NCI-H1048 (cell line): ENCODE results near the gene HNRNPUL2.
A peak's percentile ranks its signal among the peaks of the same experiment; 100 is the strongest.

Source experiments
- DNase-seq: peaks from one replicate; lab custom pipeline; 2025; lab: John Stamatoyannopoulos, UW

HNRNPUL2 gene

GRCh38 chr11:62726915-62727164 lies 417 bp downstream of the HNRNPUL2 start:
- DNase-seq, result no peak

DNA sequence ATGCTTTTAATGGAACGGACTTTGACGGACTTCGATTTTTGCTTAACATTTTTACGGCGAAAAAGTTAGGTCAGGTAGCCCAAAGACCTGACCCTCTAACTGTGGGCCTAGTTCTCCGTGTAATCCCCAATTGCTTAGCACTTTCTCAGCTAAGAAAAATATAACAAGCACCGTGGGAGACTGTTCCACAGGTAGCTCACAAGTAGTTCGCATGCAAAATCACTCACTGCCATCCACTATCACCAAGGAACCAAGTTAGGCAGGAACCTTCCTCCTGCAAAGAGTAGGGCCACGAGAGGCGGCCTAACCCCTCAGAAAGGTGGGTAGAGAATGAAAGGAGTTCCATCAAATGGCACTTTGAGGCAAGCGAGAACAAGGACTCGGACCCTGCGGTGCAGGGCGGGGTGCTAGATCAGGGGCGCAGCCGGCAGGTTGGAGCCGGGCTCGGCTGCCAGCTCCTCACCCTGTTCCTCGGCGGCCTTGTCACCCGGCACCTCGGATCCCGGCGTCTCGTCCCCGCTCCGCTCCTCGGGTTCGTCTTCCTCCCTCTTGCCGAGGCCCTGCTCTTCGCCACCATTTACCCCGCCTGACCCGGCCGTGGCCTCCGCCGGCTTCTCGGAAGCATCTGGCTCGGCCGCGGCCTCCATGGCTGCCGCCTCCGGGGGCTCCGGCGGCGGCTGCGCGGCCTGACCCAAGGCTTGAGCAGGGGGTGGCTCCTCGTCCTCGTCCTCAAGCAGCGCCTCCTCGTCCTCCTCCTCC lies 922 bp downstream of the HNRNPUL2 start:
- DNase-seq, result no peak

DNA sequence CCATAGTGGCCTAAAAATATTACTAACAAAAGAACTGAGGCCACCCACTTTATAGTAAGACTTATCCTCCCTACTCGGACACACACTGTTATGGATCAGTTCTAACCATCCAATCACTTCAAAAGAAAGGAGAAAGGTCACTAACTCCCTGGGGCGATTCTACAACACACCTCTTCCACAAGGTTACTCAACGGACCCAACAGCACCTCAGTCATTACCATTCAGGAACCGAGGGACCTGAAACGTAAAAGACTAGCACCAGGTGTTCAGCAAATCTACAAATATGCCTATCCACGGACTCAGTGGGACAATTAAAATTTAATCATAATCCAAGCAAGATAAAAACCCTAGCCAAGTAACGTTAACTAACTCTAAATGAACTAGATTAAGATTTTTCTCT lies 1.6 kb downstream of the HNRNPUL2 start:
- DNase-seq, result no peak

DNA sequence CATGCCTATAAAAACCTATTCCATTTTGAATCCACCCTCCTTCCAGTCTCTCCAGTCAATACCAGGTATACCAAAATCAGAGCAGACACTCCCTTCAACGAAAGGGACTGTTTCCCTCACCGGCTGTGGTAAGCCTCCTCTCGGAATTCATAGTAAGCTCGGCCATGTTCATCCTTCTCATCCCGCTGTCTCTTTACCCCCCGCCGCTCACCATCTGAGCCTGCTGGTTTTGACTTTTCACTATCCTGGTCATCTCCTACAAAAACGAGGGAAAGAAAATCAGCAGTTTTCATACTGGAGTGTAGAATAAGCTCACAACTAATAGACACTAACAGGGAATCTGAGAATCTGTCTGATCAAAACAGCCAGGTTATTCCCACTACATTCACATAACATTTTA lies 3.1 kb downstream of the HNRNPUL2 start:
- DNase-seq, result no peak

- DNase-seq, result no peak
These were observed 5.3 kb downstream of the HNRNPUL2 start for GRCh38 chr11:62721994-62722393.

DNA sequence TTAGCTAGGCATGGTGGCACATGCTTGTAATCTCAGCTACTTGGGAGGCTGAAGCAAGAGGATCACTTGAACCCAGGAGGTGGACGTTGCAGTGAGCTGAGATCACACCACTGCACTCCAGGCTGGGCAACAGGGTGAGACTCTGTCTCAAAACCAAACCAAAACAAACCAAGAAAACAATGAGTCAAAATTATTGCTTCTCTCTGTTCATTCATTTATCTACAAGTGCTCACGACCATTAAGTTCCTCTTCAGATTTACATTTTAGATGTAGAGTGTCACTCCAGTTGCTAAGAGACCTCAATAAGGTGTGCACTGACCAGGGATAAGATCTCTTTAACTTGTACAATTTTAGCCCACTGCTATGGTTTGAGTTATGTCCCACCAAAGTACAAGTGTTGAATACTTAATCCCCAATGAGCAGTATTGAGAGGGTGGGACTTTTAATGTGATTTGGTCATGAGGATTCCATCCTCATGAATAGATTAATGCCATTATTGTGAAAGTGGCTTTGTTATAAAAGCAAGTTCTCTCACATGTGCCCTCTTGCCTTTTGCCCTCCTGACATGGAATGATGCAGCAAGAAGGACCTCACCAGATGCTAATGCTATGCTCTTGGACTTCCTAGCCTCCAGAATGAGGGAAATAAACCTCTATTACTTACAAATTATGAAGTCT lies 7.8 kb downstream of the HNRNPUL2 start:
- DNase-seq, result no peak

- no peak for DNase-seq
These were observed 10.4 kb downstream of the HNRNPUL2 start for GRCh38 chr11:62716816-62717215.

DNA sequence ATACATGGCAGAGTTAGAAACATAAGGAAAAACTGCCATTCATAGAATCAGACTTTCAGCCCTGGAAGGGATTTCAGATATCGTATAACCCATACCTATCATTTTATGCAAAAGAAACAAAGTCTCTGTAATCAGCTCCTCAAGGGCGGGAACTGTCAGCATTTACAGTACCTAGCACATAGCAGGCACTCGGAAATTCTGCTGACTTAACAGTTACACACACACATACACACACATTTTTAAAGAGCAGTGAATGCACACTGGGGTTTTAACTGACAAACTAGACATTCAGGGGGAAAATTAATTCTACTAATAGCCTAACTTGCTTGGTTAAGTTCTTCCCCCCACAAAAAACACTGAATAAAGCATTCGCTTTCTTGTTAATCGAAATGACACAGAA lies 11.1 kb downstream of the HNRNPUL2 start:
- DNase-seq, result no peak

DNA sequence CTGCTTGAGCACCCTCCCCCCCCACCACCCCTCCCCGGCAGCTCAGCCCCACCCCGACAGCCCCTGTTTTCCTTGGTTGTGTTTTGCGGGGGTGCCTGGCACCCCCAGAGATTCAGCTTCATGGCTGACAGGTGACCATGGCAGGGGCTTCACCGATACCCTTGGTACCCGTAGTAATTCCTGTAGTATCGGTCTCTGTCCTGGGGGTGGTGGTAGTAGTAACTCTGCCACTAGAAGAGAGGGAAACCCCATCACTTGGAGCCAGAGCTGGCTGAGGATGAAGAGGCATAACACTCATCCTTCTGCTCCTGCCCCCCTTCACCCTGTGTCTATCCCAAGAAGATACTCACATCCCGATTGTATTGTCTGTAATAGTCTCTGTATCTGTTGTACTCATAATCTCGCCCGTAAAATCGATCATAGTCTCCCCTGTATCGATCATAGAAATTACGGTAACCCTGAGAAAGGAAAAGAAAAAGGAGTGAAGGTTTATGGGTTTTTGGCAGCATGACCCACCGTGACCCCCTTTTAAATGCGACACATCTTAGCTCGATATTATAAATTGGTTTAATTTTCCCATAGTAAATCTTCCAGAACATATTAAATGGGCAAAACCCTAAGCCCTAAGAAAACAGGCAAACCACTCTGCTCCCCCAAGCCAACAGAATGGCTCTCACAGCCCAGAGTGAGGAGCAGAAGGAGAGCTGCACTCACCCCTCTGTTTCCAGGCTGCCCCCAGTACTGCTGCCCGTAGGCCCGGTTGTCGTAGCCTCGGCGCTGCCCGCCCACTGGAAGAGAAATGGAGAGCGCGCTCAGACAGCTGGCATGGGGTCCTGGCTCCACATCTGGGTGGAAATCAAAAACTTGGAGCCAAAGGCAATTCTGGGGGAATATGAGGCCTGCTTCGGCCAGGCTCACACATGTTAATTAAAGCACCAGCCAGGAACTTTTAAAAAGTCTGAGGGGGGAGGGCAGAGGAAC lies 11.8 kb downstream of the HNRNPUL2 start:
- DNase-seq, result no peak

DNA sequence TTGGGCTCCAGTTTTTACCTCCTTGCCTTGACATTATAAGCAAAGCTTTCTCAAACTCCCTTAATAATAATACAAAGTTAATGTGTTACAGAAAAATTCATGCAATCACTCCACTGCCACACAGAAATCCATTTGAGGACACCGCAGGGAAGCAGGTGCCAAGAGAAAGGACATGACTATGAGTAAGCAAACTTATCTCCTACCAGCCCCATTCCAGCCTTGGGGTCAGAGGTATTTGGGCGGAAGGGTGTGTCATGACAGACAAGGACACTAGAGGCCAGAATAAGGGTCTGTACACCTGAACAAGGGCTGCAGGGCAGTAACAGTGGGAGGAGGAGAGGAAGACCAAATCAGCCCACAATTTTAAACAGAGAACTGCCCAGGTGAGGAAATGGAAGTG lies 13.9 kb downstream of the HNRNPUL2 start:
- no peak for DNase-seq

GRCh38 chr11:62712861-62713260 lies 14.4 kb downstream of the HNRNPUL2 start:
- DNase-seq, result no peak

GRCh38 chr11:62712276-62712812 lies 14.9 kb downstream of the HNRNPUL2 start:
- no peak for DNase-seq

DNA sequence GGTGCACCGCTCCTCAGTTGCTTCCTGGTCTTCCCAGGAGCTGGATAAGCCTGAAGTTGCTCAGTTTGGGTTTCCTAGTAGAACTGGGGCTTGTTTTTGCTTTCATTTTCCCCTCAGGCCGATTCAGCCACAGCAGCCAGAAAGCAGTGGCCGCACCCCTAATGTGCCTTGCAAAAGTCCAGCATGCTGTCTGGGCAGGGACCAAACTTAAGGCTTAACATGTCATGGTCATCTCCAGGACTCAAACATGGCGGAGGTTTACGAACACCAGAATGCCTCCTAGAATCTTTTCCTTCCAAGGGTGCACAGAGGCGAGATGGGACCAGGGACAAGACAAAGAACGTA lies 17.3 kb downstream of the HNRNPUL2 start:
- no peak for DNase-seq

DNA sequence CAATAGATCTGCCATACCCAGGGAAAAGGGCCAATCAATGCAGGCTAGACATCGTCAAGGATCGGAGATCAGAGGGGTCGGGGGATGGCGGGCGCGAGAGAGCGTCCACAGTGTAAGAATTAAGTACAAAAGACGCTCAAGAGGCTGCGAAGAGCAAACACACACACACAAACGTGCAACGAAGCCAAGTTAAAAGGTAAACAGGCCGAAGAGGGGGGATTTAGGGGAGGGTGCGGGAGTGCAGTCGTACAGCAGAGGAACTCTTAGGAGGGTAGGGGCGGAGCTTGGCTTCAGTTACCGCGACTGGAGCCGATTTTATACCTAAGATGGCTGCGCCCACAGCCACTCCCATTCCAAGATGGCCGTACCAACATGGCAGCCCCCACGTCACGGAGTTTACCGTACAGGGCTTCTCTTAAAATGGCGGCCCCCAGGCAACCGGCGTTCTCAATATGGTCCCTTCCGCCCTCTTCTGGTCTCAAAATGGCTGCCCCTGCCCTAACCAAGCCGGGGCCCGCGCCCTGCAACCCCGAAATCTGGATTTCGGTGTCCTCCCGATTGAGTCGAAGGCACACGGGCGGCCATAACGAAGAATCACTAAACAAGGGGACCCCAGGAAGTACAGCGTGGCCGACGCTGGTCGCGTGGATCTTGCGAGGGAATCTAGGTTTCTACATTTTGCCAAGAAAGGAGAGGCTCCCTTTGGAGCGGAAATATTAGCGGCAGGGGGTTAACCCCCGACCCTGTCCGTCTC lies 17.8 kb downstream of the HNRNPUL2 start:
- peak; percentile 89 for DNase-seq

GRCh38 chr11:62708793-62709192 lies 18.5 kb downstream of the HNRNPUL2 start:
- DNase-seq, result no peak

DNA sequence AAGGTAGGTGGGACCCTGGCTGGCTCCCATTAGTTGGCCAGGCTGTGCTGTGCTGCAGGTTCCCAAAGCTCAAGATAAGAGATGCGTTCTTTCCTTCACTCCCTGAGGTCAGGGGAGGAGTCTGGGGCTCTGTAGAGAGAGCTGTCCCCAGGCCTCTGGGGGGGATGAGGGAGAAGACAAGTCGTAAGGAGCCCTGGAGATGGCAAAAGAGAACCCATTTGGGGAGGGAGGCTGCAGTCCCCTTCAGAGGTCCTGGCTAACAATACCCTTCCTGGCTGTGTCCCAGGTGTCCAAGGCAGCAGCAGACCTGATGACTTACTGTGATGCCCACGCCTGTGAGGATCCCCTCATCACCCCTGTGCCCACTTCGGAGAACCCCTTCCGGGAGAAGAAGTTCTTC lies 18.9 kb downstream of the HNRNPUL2 start:
- DNase-seq, result no peak

DNA sequence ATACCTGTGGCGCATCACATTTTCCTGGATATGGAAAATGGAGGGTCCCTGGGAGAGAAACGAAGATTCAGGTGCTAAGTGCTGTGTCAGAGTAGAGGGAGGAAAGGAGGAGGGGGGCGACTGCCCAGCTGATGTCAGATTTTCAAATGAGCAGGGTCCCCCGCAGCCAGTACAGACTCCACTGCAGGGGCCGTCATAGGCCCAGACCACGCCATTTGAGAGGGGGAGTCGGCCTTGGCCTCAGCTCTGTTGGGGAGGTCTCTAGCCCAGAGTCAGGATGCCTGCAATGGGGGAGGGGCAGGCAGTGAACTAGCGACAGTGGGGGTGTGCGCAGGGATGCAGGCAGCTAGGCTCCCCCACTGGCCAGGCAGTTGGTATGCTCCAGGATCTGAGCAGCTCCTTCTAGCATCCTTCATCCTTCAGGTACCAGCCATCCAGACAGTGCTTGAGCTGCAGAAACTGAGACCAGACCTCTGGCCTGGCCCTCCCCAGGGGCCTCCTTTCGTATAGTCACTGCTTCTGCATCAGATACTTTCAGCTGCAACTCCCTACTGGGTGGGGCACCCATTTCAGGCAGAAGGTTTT lies 19.9 kb downstream of the HNRNPUL2 start, which contains the start of the genes BSCL2 and GNG3:
Gene BSCL2 (minus strand): TSS at position 148 of the 585 bp plus-strand sequence. CDS start 229 bp downstream, outside the sequence.
Gene GNG3 (plus strand): TSS at position 400 of the 585 bp plus-strand sequence. CDS start 620 bp downstream, outside the sequence.
- no peak for DNase-seq

- DNase-seq, result no peak
These were observed 20.4 kb downstream of the HNRNPUL2 start for GRCh38 chr11:62706850-62707247.

DNA sequence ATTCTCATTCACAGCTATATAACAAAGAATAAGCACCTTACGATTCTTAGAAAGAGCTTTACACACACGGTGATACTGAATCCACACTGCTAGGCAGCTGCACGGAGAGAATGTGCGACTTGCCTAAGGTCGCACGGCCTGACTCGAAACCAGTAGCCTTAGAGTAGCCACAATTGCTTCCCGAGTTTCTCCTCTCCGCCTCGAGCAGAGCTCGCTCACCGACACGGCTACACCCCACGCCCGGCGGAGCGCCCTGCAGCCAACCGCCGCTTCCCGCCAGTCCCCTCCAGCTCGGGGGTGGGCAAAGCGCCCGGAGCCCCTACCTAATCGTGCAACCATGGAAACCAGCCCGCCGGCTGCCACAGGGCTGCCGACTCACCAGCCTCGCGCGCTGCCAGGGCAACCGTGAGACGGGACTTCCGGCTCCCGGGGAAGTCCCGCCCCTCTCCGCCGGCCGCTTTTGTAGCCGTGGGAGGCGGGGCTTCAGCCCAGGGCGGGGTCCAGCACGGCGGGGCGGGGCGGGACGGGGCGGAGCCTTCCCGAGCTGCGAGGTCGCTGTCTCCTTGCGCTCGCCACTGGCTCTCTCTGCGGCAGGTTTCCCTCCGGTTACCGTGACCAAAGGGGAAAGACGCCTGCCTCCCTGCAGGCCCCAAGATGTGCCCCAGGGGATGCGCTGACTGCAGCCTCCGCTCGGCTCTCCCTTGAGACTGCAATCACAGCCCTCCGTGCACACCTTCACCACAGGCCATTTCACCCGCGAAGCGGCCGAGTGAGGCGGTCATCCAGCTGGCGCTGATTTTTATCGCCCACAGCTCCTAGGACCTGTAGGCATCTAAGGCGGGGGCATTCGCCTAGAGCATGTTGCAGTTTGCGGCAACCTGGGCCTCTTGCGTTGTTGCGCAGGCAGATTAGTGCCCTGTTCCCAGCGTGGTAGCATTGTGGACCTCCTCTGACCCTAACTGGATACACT lies 21.1 kb downstream of the HNRNPUL2 start:
- peak; percentile 88 for DNase-seq

GRCh38 chr11:62705413-62705812 lies 21.8 kb downstream of the HNRNPUL2 start:
- no peak for DNase-seq
